ENCODE data around the gene DIABLO. TPM values are rescaled to one million over a fixed set of nuclear protein-coding genes. Genes with fewer than 3 reads are reported as not detected.
A peak's percentile ranks its signal among the peaks of the same experiment; 100 is the strongest.
"Not testable (repeated sequence)": the region's sequence is repeated elsewhere in the genome, so short reads cannot be mapped to it uniquely, and the experiment has no call there.

Gene DIABLO
- total RNA-seq, 1 donor from 2014 or later: 30.9 TPM

GRCh38 chr12:122226366-122227125 is 694 bp upstream of the DIABLO start:
- intact Hi-C loops (cut with DNase I): loop anchor here (5.0 to 10.0 kb wide), 2 partner anchors 41 to 172 kb away; partner anchors contain the start of gene VPS33A
- no peak for DNase-seq (ENCODE audit: low spot score)

- intact Hi-C loops (cut with DNase I): no loop called here
Measured at GRCh38 chr12:122216445-122216844, 9.4 kb downstream of the DIABLO start.

GRCh38 chr12:122215771-122216170 is 10.1 kb downstream of the DIABLO start:
- intact Hi-C loops (cut with DNase I): no loop called here

More at GRCh38 chr12:122216445-122216844, 9.4 kb downstream of the DIABLO start:
- DNase-seq (ENCODE audit: low spot score): no peak

GRCh38 chr12:122208073-122208820 is 17.6 kb downstream of the DIABLO start:
- intact Hi-C loops (cut with DNase I): no loop called here

More at GRCh38 chr12:122215771-122216170, 10.1 kb downstream of the DIABLO start:
- DNase-seq (ENCODE audit: low spot score): no peak

GRCh38 chr12:122207391-122207790 is 18.5 kb downstream of the DIABLO start:
- no peak for DNase-seq (ENCODE audit: low spot score)
- intact Hi-C loops (cut with DNase I): no loop called here

More at GRCh38 chr12:122208073-122208820, 17.6 kb downstream of the DIABLO start:
- DNase-seq (ENCODE audit: low spot score): no peak

GRCh38 chr12:122206976-122207375 is 18.9 kb downstream of the DIABLO start:
- no peak for DNase-seq (ENCODE audit: low spot score)
- intact Hi-C loops (cut with DNase I): no loop called here

- intact Hi-C loops (cut with DNase I): no loop called here
- DNase-seq (ENCODE audit: low spot score): no peak
Measured at GRCh38 chr12:122206111-122206881, 19.6 kb downstream of the DIABLO start.

- DNase-seq (ENCODE audit: low spot score): no peak
- intact Hi-C loops (cut with DNase I): no loop called here
Measured at GRCh38 chr12:122205053-122205925, 20.6 kb downstream of the DIABLO start.

- intact Hi-C loops (cut with DNase I): no loop called here
- no peak for DNase-seq (ENCODE audit: low spot score)
Measured at GRCh38 chr12:122204167-122205052, 21.4 kb downstream of the DIABLO start.

GRCh38 chr12:122203301-122204166 is 22.3 kb downstream of the DIABLO start, which contains the start of gene B3GNT4:
B3GNT4 (plus strand) TSS chr12:122203709; CDS start chr12:122204619, 910 bp downstream.
- peak; percentile 77 for DNase-seq (ENCODE audit: low spot score)

GRCh38 chr12:122202811-122203210 is 23.0 kb downstream of the DIABLO start:
- DNase-seq (ENCODE audit: low spot score); intact Hi-C loops (cut with DNase I): not testable (repeated sequence)

More at GRCh38 chr12:122203301-122204166, 22.3 kb downstream of the DIABLO start, which contains the start of gene B3GNT4:
- intact Hi-C loops (cut with DNase I): no loop called here

- intact Hi-C loops (cut with DNase I): no loop called here
- DNase-seq (ENCODE audit: low spot score): peak; percentile 20
Measured at GRCh38 chr12:122202017-122202416, 23.8 kb downstream of the DIABLO start.

- intact Hi-C loops (cut with DNase I): no loop called here
Measured at GRCh38 chr12:122201381-122201780, 24.5 kb downstream of the DIABLO start.

GRCh38 chr12:122200541-122201175 is 25.2 kb downstream of the DIABLO start:
- DNase-seq (ENCODE audit: low spot score): peak; percentile 56
- intact Hi-C loops (cut with DNase I): no loop called here

More at GRCh38 chr12:122201381-122201780, 24.5 kb downstream of the DIABLO start:
- DNase-seq (ENCODE audit: low spot score): peak; percentile 31

- DNase-seq (ENCODE audit: low spot score): peak; percentile 73
- intact Hi-C loops (cut with DNase I): no loop called here
Measured at GRCh38 chr12:122199484-122200355, 26.1 kb downstream of the DIABLO start.
